H1 (cell line): Measurements from ENCODE around the gene PIP5K1B.

Experiments used
- CEBPB ChIP-seq: IDR thresholded peaks from 2 replicates; pipeline ENCODE4 v1.6.1; 2012; ENCODE audit warnings: low read depth, low read length
- EZH2 ChIP-seq: fragments of 200-600 bp; sonication (generic); IDR thresholded peaks from 2 replicates; pipeline ENCODE4 v1.7.1; 2012; ENCODE audit warnings: low read depth, mild to moderate bottlenecking, moderate library complexity, low read length, inconsistent platforms; ENCODE audit not compliant: severe bottlenecking
- HDAC2 ChIP-seq, 2 experiments: fragments of 300-600 bp in 1 of 2; sonication (generic) in 1 of 2; IDR thresholded peaks; 2 replicates each; pipeline ENCODE4 v1.6.1; 2011 to 2012; ENCODE audit warnings: low read depth in 2 of 2, low read length in 2 of 2, mild to moderate bottlenecking in 2 of 2, moderate library complexity in 2 of 2, borderline replicate concordance in 1 of 2, inconsistent platforms in 1 of 2
- JUN ChIP-seq: IDR thresholded peaks from 2 replicates; pipeline ENCODE4 v1.6.1; 2011; ENCODE audit warnings: low read depth, mild to moderate bottlenecking, improper control_type of control experiment, low read length
- MAFK ChIP-seq: IDR thresholded peaks from 2 replicates; pipeline ENCODE4 v1.6.1; 2012; ENCODE audit warnings: low read depth, mild to moderate bottlenecking, improper control_type of control experiment, low read length
- POLR2A ChIP-seq, 2 experiments: IDR thresholded peaks; 1 replicate in 1 of 2; 2 replicates in 1 of 2; pipeline ENCODE4 v1.6.1; 2011; ENCODE audit warnings: low read depth in 2 of 2, low read length in 2 of 2, mild to moderate bottlenecking in 2 of 2; ENCODE audit errors: control extremely low read depth in 1 of 2
- POLR2AphosphoS5 ChIP-seq: IDR thresholded peaks from 2 replicates; pipeline ENCODE4 v1.6.1; 2011; ENCODE audit warnings: low read depth, low read length
- RFX5 ChIP-seq: IDR thresholded peaks from 2 replicates; pipeline ENCODE4 v1.6.1; 2011; ENCODE audit warnings: low read depth, low read length, improper control_type of control experiment, borderline replicate concordance
- SIN3A ChIP-seq, 2 experiments: IDR thresholded peaks in 1 of 2; conservative IDR thresholded peaks in 1 of 2; 2 replicates each; pipeline ENCODE4 v1.6.1; 2011 to 2012; ENCODE audit warnings: low read length in 2 of 2, improper control_type of control experiment in 1 of 2, low read depth in 1 of 2, mild to moderate bottlenecking in 1 of 2
- SP1 ChIP-seq: IDR thresholded peaks from 2 replicates; pipeline ENCODE4 v1.6.1; 2011; ENCODE audit warnings: low read depth, low read length
- SRF ChIP-seq: IDR thresholded peaks from 2 replicates; pipeline ENCODE4 v1.6.1; 2011; ENCODE audit warnings: mild to moderate bottlenecking, low read depth, low read length, moderate library complexity
- SUZ12 ChIP-seq: fragments of 200-600 bp; sonication (generic); IDR thresholded peaks from 2 replicates; pipeline ENCODE4 v1.6.1; 2012; ENCODE audit warnings: mild to moderate bottlenecking, inconsistent platforms, low read length, moderate library complexity, mixed read lengths
- TF ChIP-seq, protein P1 (sequence below), 3 experiments: IDR thresholded peaks; 1 replicate in 2 of 3; 2 replicates in 1 of 3; pipeline versions ENCODE4 v1.5.1 to v1.6.1; 2011; ENCODE audit warnings: low read length in 3 of 3, mild to moderate bottlenecking in 3 of 3, inconsistent platforms in 2 of 3, low read depth in 1 of 3, moderate library complexity in 1 of 3; ENCODE audit not compliant: insufficient read depth in 1 of 3; ENCODE audit errors: control extremely low read depth in 1 of 3

DNA sequence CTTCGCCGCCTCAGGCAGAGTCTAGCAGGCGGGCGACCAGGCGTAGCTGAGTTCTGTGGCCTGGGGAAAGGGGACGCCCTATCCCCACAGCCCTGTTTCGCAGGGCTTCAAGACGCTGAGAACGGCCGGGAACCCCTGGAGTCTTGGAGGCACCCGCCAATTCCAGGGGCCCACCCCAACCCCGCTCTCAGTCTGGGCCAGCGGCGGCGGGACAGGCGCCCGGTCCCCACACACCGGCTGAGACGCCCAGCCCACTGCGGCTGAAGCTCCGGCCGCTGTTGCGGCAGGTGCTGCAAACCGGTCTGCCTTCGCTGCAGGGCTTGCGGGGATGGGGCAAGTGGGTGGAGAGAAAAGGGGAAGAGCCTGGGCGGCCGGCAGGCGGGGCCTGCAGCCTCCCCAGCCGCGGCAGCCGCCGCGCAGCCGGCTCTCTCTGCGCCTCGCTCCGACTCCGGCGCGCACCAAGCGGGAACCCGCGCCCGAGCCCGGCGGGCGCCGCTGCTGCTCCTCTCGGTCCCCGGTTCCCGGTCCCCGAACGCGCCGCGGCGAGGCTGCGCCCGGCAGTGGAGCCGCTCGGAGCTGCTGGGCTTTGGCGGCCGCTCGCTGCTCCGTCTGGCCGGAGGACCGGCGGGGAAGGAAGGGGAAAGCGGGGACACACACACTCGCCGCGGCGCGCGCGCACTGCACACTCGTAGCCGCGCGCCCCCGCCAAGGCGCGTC is at the start of gene PIP5K1B:
- TF ChIP-seq SIN3A (conservative IDR thresholded peaks at IDR 0.05 in 1 of 2, IDR thresholded peaks at IDR 0.05 in 1 of 2; ENCODE audit: low read depth in 1 of 2, low read length in 2 of 2) (no peak), HDAC2 (IDR thresholded peaks at IDR 0.05; ENCODE audit: borderline replicate concordance in 1 of 2, low read depth in 2 of 2, low read length in 2 of 2) (0 out of 4 replicates have a peak, but pooled peaks of 1 of the 2 experiments have one; percentile 42), JUN (no peak), SP1 (no peak), EZH2 (peak; percentile 34), SRF (no peak), POLR2AphosphoS5 (no peak), RFX5 (no peak), POLR2A (IDR thresholded peaks at IDR 0.05; ENCODE audit: control extremely low read depth in 1 of 2, low read depth in 2 of 2, low read length in 2 of 2) (0 out of 3 replicates have a peak, but pooled peaks of 1 of the 2 experiments have one; percentile 34), SUZ12 (peak; percentile 42), CEBPB (no peak), MAFK (no peak)
- TF ChIP-seq, protein P1, sequence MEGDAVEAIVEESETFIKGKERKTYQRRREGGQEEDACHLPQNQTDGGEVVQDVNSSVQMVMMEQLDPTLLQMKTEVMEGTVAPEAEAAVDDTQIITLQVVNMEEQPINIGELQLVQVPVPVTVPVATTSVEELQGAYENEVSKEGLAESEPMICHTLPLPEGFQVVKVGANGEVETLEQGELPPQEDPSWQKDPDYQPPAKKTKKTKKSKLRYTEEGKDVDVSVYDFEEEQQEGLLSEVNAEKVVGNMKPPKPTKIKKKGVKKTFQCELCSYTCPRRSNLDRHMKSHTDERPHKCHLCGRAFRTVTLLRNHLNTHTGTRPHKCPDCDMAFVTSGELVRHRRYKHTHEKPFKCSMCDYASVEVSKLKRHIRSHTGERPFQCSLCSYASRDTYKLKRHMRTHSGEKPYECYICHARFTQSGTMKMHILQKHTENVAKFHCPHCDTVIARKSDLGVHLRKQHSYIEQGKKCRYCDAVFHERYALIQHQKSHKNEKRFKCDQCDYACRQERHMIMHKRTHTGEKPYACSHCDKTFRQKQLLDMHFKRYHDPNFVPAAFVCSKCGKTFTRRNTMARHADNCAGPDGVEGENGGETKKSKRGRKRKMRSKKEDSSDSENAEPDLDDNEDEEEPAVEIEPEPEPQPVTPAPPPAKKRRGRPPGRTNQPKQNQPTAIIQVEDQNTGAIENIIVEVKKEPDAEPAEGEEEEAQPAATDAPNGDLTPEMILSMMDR (IDR thresholded peaks at IDR 0.05; ENCODE audit: control extremely low read depth in 1 of 3, insufficient read depth in 1 of 3, low read depth in 1 of 3, low read length in 3 of 3) = no peak
